Measurements from ENCODE around the gene NEIL3.

The NEIL3 gene

GRCh38 chr4:177393236-177393635 is 83.6 kb downstream of the NEIL3 start:
- Histone ChIP-seq H3K27ac (replicated peaks) (no peak overlapping the region), H3K4me3 (replicated peaks; ENCODE audit: insufficient read depth, low read length) (no peak overlapping the region), H3K27me3 (ENCODE audit: insufficient read depth, poor library complexity, severe bottlenecking) (no peaks in the 10 kb centered on the region)
- DNase-seq (ENCODE audit: low read depth in 1 of 2, low spot score in 1 of 2), result peak in 1 of 2 experiments; percentile 14
- TF ChIP-seq POLR2AphosphoS5 (IDR thresholded peaks at IDR 0.05; ENCODE audit: low read depth) (no peak), GABPA (IDR thresholded peaks at IDR 0.05; ENCODE audit: low read depth) (no peak), SPI1 (IDR thresholded peaks at IDR 0.05; ENCODE audit: borderline replicate concordance, low read depth) (no peak)
- TF ChIP-seq, protein P1, sequence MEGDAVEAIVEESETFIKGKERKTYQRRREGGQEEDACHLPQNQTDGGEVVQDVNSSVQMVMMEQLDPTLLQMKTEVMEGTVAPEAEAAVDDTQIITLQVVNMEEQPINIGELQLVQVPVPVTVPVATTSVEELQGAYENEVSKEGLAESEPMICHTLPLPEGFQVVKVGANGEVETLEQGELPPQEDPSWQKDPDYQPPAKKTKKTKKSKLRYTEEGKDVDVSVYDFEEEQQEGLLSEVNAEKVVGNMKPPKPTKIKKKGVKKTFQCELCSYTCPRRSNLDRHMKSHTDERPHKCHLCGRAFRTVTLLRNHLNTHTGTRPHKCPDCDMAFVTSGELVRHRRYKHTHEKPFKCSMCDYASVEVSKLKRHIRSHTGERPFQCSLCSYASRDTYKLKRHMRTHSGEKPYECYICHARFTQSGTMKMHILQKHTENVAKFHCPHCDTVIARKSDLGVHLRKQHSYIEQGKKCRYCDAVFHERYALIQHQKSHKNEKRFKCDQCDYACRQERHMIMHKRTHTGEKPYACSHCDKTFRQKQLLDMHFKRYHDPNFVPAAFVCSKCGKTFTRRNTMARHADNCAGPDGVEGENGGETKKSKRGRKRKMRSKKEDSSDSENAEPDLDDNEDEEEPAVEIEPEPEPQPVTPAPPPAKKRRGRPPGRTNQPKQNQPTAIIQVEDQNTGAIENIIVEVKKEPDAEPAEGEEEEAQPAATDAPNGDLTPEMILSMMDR (IDR thresholded peaks at IDR 0.05; ENCODE audit: insufficient read depth, low read length), result no peak
- TF ChIP-seq, protein P2, sequence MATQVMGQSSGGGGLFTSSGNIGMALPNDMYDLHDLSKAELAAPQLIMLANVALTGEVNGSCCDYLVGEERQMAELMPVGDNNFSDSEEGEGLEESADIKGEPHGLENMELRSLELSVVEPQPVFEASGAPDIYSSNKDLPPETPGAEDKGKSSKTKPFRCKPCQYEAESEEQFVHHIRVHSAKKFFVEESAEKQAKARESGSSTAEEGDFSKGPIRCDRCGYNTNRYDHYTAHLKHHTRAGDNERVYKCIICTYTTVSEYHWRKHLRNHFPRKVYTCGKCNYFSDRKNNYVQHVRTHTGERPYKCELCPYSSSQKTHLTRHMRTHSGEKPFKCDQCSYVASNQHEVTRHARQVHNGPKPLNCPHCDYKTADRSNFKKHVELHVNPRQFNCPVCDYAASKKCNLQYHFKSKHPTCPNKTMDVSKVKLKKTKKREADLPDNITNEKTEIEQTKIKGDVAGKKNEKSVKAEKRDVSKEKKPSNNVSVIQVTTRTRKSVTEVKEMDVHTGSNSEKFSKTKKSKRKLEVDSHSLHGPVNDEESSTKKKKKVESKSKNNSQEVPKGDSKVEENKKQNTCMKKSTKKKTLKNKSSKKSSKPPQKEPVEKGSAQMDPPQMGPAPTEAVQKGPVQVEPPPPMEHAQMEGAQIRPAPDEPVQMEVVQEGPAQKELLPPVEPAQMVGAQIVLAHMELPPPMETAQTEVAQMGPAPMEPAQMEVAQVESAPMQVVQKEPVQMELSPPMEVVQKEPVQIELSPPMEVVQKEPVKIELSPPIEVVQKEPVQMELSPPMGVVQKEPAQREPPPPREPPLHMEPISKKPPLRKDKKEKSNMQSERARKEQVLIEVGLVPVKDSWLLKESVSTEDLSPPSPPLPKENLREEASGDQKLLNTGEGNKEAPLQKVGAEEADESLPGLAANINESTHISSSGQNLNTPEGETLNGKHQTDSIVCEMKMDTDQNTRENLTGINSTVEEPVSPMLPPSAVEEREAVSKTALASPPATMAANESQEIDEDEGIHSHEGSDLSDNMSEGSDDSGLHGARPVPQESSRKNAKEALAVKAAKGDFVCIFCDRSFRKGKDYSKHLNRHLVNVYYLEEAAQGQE (IDR thresholded peaks at IDR 0.05; ENCODE audit: insufficient replicate concordance, low read depth), result no peak

DNA sequence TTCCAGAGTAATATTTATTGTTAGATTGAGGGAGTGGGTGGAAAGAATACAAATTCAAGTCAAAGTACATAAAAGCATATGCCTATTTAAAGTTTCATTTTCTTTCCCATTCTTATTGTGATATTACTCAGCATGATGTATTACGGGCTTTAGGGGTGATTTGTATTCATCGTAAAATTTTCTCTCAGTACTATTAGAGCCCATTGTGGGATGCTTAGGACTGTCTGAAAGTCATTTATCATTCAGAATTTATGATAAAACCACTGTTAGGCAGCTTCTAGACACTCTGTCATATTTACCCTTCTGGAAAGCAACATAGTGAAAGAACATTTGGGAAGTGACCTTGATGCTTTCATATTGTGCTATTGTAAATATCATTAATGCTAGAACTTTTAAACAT is 86.7 kb downstream of the NEIL3 start:
- DNase-seq (ENCODE audit: low read depth in 1 of 2, low spot score in 1 of 2), result no peak
- Histone ChIP-seq H3K4me3 (replicated peaks; ENCODE audit: insufficient read depth, low read length) (no peak overlapping the region), H3K27me3 (ENCODE audit: insufficient read depth, poor library complexity, severe bottlenecking) (no peaks in the 10 kb centered on the region), H3K27ac (replicated peaks) (no peak overlapping the region)
- TF ChIP-seq POLR2AphosphoS5 (IDR thresholded peaks at IDR 0.05; ENCODE audit: low read depth), result no peak
- TF ChIP-seq, protein P2 (IDR thresholded peaks at IDR 0.05; ENCODE audit: insufficient replicate concordance, low read depth), result no peak

- Histone ChIP-seq H3K4me3 (replicated peaks; ENCODE audit: insufficient read depth, low read length) (no peak overlapping the region), H3K27ac (replicated peaks) (no peak overlapping the region), H3K27me3 (ENCODE audit: insufficient read depth, poor library complexity, severe bottlenecking) (no peaks in the 10 kb centered on the region)
- TF ChIP-seq SPI1 (IDR thresholded peaks at IDR 0.05; ENCODE audit: borderline replicate concordance, low read depth) (no peak), POLR2AphosphoS5 (IDR thresholded peaks at IDR 0.05; ENCODE audit: low read depth) (no peak)
- TF ChIP-seq, protein P1 (IDR thresholded peaks at IDR 0.05; ENCODE audit: insufficient read depth, low read length), result no peak
- DNase-seq (ENCODE audit: low read depth in 1 of 2, low spot score in 1 of 2), result no peak
Measured at GRCh38 chr4:177400030-177400429, 90.4 kb downstream of the NEIL3 start.

GRCh38 chr4:177401658-177402273 is 92.1 kb downstream of the NEIL3 start:
- no peak for DNase-seq (ENCODE audit: low read depth in 1 of 2, low spot score in 1 of 2)
- H3K27me3 ChIP-seq (ENCODE audit: insufficient read depth, poor library complexity, severe bottlenecking), result no peaks in the 10 kb centered on the region
- TF ChIP-seq POLR2AphosphoS5 (IDR thresholded peaks at IDR 0.05; ENCODE audit: low read depth) (no peak), SPI1 (IDR thresholded peaks at IDR 0.05; ENCODE audit: borderline replicate concordance, low read depth) (no peak), GABPA (IDR thresholded peaks at IDR 0.05; ENCODE audit: low read depth) (no peak)
- TF ChIP-seq, protein P2 (IDR thresholded peaks at IDR 0.05; ENCODE audit: insufficient replicate concordance, low read depth), result no peak
- TF ChIP-seq, protein P1 (IDR thresholded peaks at IDR 0.05; ENCODE audit: insufficient read depth, low read length), result no peak
- no peak overlapping the region for H3K27ac ChIP-seq (replicated peaks)
- H3K4me3 ChIP-seq (replicated peaks; ENCODE audit: insufficient read depth, low read length), result no peak overlapping the region
